Measurements from ENCODE around the gene TCEA2. TPM values are rescaled to one million over a fixed set of nuclear protein-coding genes. Genes with fewer than 3 reads are reported as not detected.

TCEA2 gene
- total RNA-seq, 4 donors from 2014 or later = 28.1 to 39.7 (median 33.6) TPM

DNA sequence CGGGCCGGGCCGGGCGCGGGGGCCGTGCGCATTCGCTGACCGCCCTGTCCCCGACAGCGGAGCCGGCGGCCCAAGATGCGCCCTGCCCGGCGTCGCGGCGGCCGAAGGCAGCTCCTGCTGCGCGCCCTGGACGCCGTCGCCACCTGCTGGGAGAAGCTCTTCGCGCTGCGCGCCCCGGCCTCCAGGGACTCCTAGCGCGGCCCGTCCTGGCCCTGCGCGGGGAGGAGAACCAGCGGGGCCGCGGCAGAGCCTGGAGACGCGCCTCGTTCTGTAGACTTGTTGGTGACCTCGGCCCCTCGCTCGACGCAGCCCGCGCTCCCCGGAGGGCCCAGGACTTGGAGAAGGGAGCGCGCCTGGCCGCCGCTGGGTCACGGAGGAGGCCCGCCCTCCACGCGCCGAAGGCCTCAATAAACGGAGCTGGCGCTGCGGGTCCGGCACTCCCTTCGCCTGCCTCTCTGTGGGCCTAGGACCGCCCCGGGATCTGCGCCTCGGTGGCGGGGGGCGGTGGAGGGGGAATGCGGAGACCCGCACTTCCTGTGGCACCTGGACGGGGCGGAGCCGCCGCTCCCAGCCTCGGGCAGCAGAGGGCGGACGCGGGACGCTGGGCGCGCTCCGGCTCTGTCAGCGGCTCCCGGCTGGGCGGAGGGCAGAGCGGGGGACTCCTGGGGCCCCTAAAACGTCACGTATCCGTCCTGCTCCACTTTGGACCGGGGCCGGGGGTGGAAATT, 24.3 kb upstream of the TCEA2 start:
- H3K27me3 ChIP-seq = peaks cover 83% of the 10 kb centered on the region
- TF ChIP-seq, protein P1, sequence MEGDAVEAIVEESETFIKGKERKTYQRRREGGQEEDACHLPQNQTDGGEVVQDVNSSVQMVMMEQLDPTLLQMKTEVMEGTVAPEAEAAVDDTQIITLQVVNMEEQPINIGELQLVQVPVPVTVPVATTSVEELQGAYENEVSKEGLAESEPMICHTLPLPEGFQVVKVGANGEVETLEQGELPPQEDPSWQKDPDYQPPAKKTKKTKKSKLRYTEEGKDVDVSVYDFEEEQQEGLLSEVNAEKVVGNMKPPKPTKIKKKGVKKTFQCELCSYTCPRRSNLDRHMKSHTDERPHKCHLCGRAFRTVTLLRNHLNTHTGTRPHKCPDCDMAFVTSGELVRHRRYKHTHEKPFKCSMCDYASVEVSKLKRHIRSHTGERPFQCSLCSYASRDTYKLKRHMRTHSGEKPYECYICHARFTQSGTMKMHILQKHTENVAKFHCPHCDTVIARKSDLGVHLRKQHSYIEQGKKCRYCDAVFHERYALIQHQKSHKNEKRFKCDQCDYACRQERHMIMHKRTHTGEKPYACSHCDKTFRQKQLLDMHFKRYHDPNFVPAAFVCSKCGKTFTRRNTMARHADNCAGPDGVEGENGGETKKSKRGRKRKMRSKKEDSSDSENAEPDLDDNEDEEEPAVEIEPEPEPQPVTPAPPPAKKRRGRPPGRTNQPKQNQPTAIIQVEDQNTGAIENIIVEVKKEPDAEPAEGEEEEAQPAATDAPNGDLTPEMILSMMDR (IDR thresholded peaks at IDR 0.05) = peak in 3 of 4 experiments; percentile 62 to 83 (median 68)
- TF ChIP-seq EP300 (IDR thresholded peaks at IDR 0.05) = no peak
- peak overlapping the region; percentile 0 to 51 for H3K4me3 ChIP-seq
- H3K9me3 ChIP-seq = no peaks in the 10 kb centered on the region
- H3K36me3 ChIP-seq = peaks cover 0 to 23% of the 10 kb centered on the region in 2 donors
- 0% methylated on average over 1 of the region's 91 CpGs; no CpG with 5 or more reads in 1 of the 2 donors for WGBS, 2 donors (ENCODE audit: low coverage in 1 of 2)
- H3K4me1 ChIP-seq = peaks cover 0 to 54% (median 27%) of the 10 kb centered on the region in 3 donors
- peak overlapping the region in 3 of 4 donors; percentile 59 to 68 (median 66) for H3K27ac ChIP-seq
- ATAC-seq = peak; percentile 81

DNA sequence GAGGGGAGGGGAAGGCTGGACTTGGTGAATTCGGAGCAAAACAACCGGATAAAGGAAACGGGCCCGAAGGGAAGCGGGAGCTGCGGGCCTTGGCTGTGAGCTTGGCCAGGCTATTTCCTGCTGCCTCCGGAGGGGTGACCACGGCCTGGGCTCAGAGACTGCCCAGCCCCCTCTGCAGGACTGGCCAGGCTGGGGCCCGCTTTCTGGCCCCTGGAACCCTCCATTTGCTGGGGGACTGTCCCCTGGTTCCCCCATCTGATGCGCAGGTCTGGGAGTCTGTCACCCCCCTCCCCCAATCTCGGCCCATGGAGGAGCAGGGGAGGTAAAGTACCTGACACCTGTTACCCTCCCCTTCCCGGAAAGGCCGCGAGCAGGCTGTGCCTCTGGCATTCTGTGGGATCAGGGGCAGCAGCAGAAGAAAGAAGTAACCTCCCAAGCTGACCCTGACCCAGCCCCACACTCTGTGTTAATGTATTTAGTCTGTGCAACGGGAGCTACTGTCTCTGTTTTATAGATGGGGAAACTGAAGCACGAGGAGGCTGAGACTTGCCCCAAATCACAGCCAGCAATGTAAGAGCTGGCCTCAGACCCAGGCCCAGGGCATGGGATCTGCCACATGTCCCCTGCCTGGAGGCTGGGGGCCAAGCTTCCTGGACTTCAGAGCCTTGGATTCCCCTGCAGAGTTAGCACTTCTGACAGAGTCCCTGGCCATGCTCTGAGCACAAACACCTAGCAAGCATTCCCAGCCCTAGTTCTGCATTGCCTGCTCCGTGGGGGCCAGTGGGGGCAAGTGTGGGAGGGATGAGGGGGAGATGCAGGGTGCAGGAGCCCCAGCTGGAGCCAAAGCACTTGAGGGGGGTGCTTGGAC, 23.5 kb upstream of the TCEA2 start:
- Histone ChIP-seq H3K4me3 (peak overlapping the region in 1 of 2 donors; percentile 51), H3K9me3 (no peaks in the 10 kb centered on the region), H3K4me1 (peaks cover 0 to 54% (median 27%) of the 10 kb centered on the region in 3 donors), H3K27ac (peak overlapping the region in 3 of 4 donors; percentile 6 to 59 (median 41)), H3K27me3 (peaks cover 91% of the 10 kb centered on the region), H3K36me3 (peaks cover 0 to 15% of the 10 kb centered on the region in 2 donors)
- TF ChIP-seq POLR2AphosphoS5 (IDR thresholded peaks at IDR 0.05) = no peak
- TF ChIP-seq EP300 (IDR thresholded peaks at IDR 0.05) = no peak
- TF ChIP-seq, protein P1 (IDR thresholded peaks at IDR 0.05) = no peak
- TF ChIP-seq POLR2A (IDR thresholded peaks at IDR 0.05) = no peak
- no peak for ATAC-seq
- WGBS, 2 donors (ENCODE audit: low coverage in 1 of 2) = 4% methylated on average over 7 of the region's 17 CpGs; no CpG with 5 or more reads in 1 of the 2 donors

DNA sequence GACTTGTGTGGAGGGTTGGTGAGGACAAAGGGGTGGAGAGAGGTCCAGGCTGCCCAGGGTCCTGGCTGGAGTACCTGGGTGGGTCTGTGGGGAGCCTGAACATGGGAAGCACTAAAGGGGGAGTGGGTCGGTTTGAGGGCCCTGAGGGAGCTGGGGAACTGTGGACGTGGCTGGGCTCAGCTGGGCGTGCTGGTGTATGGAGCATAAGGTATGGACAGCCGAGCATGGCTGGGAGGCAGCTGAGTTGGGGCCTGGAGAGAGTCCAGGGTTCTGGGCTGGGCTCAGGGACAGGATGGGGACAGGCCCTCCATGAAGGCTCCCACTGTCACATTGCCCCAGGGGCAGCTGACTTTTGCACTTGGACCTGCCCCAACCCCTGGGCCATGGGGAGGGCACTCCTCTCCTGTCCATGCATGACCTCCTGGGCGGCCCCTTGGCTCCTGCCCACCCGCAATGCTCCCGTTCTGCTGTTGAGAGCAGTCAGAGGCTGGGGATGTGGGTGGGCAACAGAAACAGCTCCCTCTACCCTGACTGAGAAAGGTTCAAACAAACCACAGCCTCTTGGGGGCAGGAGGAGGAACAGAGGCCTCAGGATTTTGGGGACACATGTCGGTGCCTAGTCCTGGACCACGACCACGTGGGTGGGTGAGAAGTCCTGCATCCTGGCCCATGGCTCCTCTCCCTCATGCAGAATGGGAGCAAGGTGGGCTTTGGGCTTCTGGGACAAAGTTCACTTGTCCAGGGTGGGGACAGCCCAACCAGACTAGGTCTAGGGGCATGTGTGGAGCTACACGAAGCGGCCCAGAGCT, 22.6 kb upstream of the TCEA2 start:
- no peak overlapping the region for H3K4me3 ChIP-seq
- peaks cover 99% of the 10 kb centered on the region for H3K27me3 ChIP-seq
- H3K9me3 ChIP-seq = no peaks in the 10 kb centered on the region
- H3K27ac ChIP-seq = peak overlapping the region in 3 of 4 donors; percentile 18 to 60 (median 59)
- WGBS, 2 donors (ENCODE audit: low coverage in 1 of 2) = 62 to 77% methylated on average over 3 to 6 of the region's 12 CpGs
- H3K36me3 ChIP-seq = peaks cover 0 to 6% of the 10 kb centered on the region in 2 donors
- no peak for TF ChIP-seq POLR2A (IDR thresholded peaks at IDR 0.05)
- TF ChIP-seq EP300 (IDR thresholded peaks at IDR 0.05) = no peak
- TF ChIP-seq, protein P1 (IDR thresholded peaks at IDR 0.05) = no peak
- no peak for TF ChIP-seq POLR2AphosphoS5 (IDR thresholded peaks at IDR 0.05)
- H3K4me1 ChIP-seq = peaks cover 0 to 54% (median 27%) of the 10 kb centered on the region in 3 donors
- no peak for ATAC-seq

DNA sequence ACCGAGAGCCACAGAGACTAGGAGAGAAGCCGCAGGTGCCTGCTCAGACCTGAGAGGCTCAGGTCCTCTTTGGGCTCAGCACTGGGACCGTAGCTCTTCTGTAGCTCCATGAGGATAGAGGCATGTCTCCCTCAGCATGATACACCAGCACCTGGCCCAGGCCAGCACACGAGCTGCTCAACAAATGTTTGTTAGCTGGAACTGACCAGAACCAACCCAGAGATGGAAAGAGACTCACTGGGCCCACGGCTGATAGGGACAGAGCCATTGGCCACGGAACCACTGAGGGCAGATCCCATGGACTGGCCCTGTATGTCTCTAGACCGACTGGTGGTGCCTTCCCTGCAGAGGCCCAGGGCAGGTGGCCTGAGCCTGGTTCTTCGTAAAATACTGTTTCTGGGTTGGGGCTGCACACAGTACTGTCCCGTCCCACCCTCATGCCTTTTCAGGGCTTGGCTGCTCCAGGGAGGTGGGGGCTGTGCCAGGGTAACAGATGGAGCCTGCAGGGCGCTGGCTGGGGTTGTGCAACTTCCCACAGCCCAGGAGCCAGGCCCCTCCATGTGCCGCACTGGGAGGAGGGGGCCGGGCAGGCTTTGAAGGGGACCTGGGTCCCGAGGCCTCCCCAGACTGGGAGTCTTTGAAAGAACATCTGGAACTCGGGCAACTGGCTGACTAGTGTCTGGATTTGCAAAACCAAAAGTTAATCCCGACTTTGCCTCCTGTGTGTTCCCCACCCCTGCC, 21.8 kb upstream of the TCEA2 start:
- Histone ChIP-seq H3K4me1 (peaks cover 0 to 54% (median 27%) of the 10 kb centered on the region in 3 donors), H3K27me3 (peaks cover 99% of the 10 kb centered on the region), H3K4me3 (peak overlapping the region in 1 of 2 donors; percentile 50), H3K36me3 (no peaks in the 10 kb centered on the region), H3K9me3 (no peaks in the 10 kb centered on the region), H3K27ac (peak overlapping the region in 3 of 4 donors; percentile 60 to 69 (median 66))
- WGBS, 2 donors (ENCODE audit: low coverage in 1 of 2) = 51% methylated on average over 4 of the region's 15 CpGs; no CpG with 5 or more reads in 1 of the 2 donors
- ATAC-seq = no peak
- TF ChIP-seq POLR2AphosphoS5 (IDR thresholded peaks at IDR 0.05) = no peak
- TF ChIP-seq POLR2A (IDR thresholded peaks at IDR 0.05) = no peak
- TF ChIP-seq, protein P1 (IDR thresholded peaks at IDR 0.05) = no peak
- TF ChIP-seq EP300 (IDR thresholded peaks at IDR 0.05) = no peak

All from gastroesophageal sphincter (tissue), 4 donors.